Gastrocnemius medialis (tissue), 4 donors: ENCODE data around the gene GPBP1L1. TPM values are rescaled to one million over a fixed set of nuclear protein-coding genes. Genes with fewer than 3 reads are reported as not detected.

Experiments used
- ATAC-seq, 2 donors: fragments of 150-250 bp; one replicate each; pipeline ENCODE4 v1.9.1; 2016
- DNase-seq, 2 donors: peaks; one replicate each; pipeline ENCODE4 v3.0.0-alpha.2; 2019
- H3K27ac ChIP-seq, 4 donors: fragments of 200-600 bp; sonication (generic); 1 replicate in 1 of 4; 2 replicates in 3 of 4; pipeline ENCODE4 v1.5.1; 2016 to 2018; ENCODE audit warnings: mild to moderate bottlenecking in 2 of 4, moderate library complexity in 1 of 4
- H3K27me3 ChIP-seq, 3 donors: fragments of 200-600 bp; sonication (generic) in 2 of 3; 1 replicate in 1 of 3; 2 replicates in 2 of 3; pipeline versions ENCODE4 v1.5.1 to v1.6.0; 2016 to 2019; ENCODE audit warnings: mild to moderate bottlenecking in 1 of 3, moderate library complexity in 1 of 3
- H3K36me3 ChIP-seq, 2 donors: fragments of 200-600 bp; sonication (generic) in 1 of 2; one replicate each; pipeline ENCODE4 v1.5.1; 2017 to 2018
- H3K4me1 ChIP-seq, 2 donors: fragments of 200-600 bp; sonication (generic) in 1 of 2; one replicate each; pipeline ENCODE4 v1.5.1; 2016 to 2017; ENCODE audit warnings: mild to moderate bottlenecking in 2 of 2
- H3K4me3 ChIP-seq, 4 donors: fragments of 200-600 bp; sonication (generic) in 3 of 4; 1 replicate in 1 of 4; 2 replicates in 3 of 4; pipeline ENCODE4 v1.5.1; 2016 to 2019; ENCODE audit warnings: mild to moderate bottlenecking in 2 of 4
- H3K9me3 ChIP-seq, 3 donors: fragments of 200-600 bp; sonication (generic) in 2 of 3; 1 replicate in 1 of 3; 2 replicates in 2 of 3; pipeline ENCODE4 v1.5.1; 2016 to 2019
- POLR2A ChIP-seq, 2 donors: fragments of 450-650 bp; IDR thresholded peaks; one replicate each; pipeline ENCODE4 v1.6.1; 2017; ENCODE audit warnings: antibody characterized with exemption in 2 of 2, mild to moderate bottlenecking in 2 of 2, moderate library complexity in 2 of 2
- in situ Hi-C, 4 donors: fragments of 200-750 bp; cut with MboI; loops; one replicate each; pipeline versions ENCODE4 v1.15.0 to v1.8.0; 2017; ENCODE audit warnings: low sequenced_read_pairs in 4 of 4
- intact Hi-C: fragments of 100-400 bp; cut with DNase I; formaldehyde crosslinking; loops from one replicate; pipeline ENCODE4 v1.15.1; 2023; ENCODE audit warnings: low total_unique reads
- total RNA-seq, 4 donors: library from RNA; depleted of rRNA; stranded (reverse); fragments of >200 nt; gene quantifications; one replicate each; pipeline versions ENCODE4 v1.1.0 to v1.2.3, GENCODE V29; 2016
- TF ChIP-seq, protein P1 (sequence below), 5 experiments: fragments of 450-650 bp in 3 of 5; fragments of 200-600 bp in 2 of 5; sonication (generic) in 2 of 5; IDR thresholded peaks in 4 of 5; conservative IDR thresholded peaks in 1 of 5; 1 replicate in 4 of 5; 2 replicates in 1 of 5; pipeline ENCODE4 v1.5.1; 2016 to 2019; ENCODE audit warnings: antibody characterized with exemption in 5 of 5, mild to moderate bottlenecking in 3 of 5, moderate library complexity in 3 of 5

The GPBP1L1 gene
- total RNA-seq, 4 donors from 2014 or later: 58.5 to 99.5 (median 81.8) TPM

DNA sequence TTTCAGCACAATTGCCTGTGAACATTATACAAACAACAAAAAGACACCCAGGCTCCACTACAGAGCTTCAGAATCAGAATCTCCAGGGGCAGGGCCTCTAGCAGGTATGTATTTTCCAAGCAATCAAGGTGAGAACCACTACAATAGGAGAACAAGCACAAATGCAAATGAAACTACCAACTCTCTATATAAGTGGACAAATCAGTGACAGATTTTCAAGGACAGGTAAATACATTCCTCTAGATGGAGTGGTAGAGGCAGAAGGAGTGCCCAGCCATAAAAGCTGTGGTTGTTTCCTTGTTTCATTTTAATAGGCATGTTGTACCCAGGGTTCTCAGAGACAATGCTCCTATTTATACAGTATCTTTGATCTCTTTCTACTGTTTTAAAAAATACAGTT is 42.4 kb downstream of the GPBP1L1 start:
- TF ChIP-seq, protein P1, sequence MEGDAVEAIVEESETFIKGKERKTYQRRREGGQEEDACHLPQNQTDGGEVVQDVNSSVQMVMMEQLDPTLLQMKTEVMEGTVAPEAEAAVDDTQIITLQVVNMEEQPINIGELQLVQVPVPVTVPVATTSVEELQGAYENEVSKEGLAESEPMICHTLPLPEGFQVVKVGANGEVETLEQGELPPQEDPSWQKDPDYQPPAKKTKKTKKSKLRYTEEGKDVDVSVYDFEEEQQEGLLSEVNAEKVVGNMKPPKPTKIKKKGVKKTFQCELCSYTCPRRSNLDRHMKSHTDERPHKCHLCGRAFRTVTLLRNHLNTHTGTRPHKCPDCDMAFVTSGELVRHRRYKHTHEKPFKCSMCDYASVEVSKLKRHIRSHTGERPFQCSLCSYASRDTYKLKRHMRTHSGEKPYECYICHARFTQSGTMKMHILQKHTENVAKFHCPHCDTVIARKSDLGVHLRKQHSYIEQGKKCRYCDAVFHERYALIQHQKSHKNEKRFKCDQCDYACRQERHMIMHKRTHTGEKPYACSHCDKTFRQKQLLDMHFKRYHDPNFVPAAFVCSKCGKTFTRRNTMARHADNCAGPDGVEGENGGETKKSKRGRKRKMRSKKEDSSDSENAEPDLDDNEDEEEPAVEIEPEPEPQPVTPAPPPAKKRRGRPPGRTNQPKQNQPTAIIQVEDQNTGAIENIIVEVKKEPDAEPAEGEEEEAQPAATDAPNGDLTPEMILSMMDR (IDR thresholded peaks at IDR 0.05 in 4 of 5, conservative IDR thresholded peaks at IDR 0.05 in 1 of 5): no peak
- no peak for TF ChIP-seq POLR2A (IDR thresholded peaks at IDR 0.05)
- no peaks in the 10 kb centered on the region for H3K27me3 ChIP-seq
- H3K4me1 ChIP-seq: no peaks in the 10 kb centered on the region
- in situ Hi-C loops (no loop called here), intact Hi-C loops (no loop called here)
- peak in 1 of 2 donors; percentile 21 for ATAC-seq
- no peak overlapping the region for H3K4me3 ChIP-seq
- peak overlapping the region in 1 of 4 donors; percentile 25 for H3K27ac ChIP-seq
- H3K9me3 ChIP-seq: no peaks in the 10 kb centered on the region
- DNase-seq: no peak
- H3K36me3 ChIP-seq: peaks cover 0 to 44% of the 10 kb centered on the region in 2 donors

DNA sequence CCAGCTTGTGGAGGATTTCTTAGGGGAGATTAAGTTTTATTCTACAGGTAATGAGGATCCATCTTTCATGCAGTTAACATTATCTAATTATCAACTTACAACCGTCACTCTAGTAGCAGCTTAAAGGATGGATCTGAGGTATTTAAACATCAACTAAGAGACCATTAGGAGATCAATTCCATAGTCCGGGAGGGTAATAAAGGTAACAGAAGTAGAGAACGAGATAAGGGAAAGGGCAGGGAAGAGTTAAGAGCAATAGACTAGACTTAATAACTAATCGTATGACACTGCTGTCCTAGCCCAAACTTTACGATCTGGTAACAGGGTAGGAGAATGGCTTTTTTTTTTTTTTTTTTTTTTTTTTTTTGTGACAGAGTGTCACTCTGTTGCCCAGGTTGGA is 43.0 kb downstream of the GPBP1L1 start:
- no peak for ATAC-seq
- Histone ChIP-seq H3K4me3 (no peak overlapping the region), H3K27ac (no peak overlapping the region), H3K36me3 (peaks cover 0 to 44% of the 10 kb centered on the region in 2 donors), H3K4me1 (no peaks in the 10 kb centered on the region), H3K9me3 (no peaks in the 10 kb centered on the region), H3K27me3 (no peaks in the 10 kb centered on the region)
- in situ Hi-C loops (no loop called here), intact Hi-C loops (no loop called here)
- no peak for TF ChIP-seq POLR2A (IDR thresholded peaks at IDR 0.05)
- DNase-seq: no peak

DNA sequence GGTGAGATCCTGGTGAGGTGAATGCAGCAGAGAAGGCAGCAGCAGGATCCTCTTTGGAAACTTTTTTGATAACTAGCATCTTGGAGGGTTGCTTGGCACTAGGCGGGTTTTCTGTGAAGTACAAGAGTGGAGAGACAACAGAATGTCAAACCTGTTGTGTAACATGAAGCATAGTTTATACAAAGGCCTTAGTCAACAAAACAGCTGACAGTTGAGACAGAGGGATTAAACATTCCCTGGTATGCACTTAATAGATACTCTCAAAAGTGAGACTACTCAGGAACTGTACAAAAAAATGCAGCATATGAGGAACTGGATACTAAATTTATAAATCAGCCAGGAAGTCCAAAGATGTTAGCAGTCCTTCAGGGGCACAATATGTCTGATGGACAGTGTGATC is 46.0 kb downstream of the GPBP1L1 start:
- no peak overlapping the region for H3K4me3 ChIP-seq
- in situ Hi-C loops (no loop called here), intact Hi-C loops (no loop called here)
- DNase-seq (no peak), ATAC-seq (no peak)
- no peak overlapping the region for H3K27ac ChIP-seq
- TF ChIP-seq, protein P1 (IDR thresholded peaks at IDR 0.05 in 4 of 5, conservative IDR thresholded peaks at IDR 0.05 in 1 of 5): no peak
- no peak for TF ChIP-seq POLR2A (IDR thresholded peaks at IDR 0.05)
- peaks cover 0 to 60% of the 10 kb centered on the region in 2 donors for H3K36me3 ChIP-seq
- no peaks in the 10 kb centered on the region for H3K4me1 ChIP-seq
- no peaks in the 10 kb centered on the region for H3K9me3 ChIP-seq
- H3K27me3 ChIP-seq: no peaks in the 10 kb centered on the region

DNA sequence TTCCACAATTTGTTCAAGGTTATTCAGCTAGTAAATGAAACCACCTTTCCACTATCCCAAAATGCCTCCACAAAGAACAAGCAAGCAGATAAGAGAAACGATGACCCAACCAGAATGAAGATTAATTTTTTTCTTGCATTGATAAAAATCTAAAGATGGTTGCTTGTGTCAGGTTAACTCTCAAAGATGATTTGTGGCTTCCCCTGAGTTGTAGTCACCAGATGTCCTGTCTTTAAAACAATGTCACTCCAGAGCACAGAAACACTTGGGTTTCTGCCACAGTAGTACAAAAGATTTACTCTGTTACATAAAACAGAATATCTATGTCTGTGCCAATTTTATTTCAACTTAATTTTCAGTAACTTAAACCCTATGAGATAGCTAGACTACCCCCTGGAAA is 51.1 kb downstream of the GPBP1L1 start:
- in situ Hi-C loops (no loop called here), intact Hi-C loops (no loop called here)
- Histone ChIP-seq H3K27me3 (no peaks in the 10 kb centered on the region), H3K36me3 (peaks cover 3 to 86% of the 10 kb centered on the region in 2 donors), H3K9me3 (no peaks in the 10 kb centered on the region), H3K27ac (peak overlapping the region in 2 of 4 donors; percentile 14 to 25), H3K4me1 (no peaks in the 10 kb centered on the region), H3K4me3 (no peak overlapping the region)
- ATAC-seq: no peak
- TF ChIP-seq POLR2A (IDR thresholded peaks at IDR 0.05): no peak
- TF ChIP-seq, protein P1 (IDR thresholded peaks at IDR 0.05 in 4 of 5, conservative IDR thresholded peaks at IDR 0.05 in 1 of 5): no peak
- DNase-seq: no peak

DNA sequence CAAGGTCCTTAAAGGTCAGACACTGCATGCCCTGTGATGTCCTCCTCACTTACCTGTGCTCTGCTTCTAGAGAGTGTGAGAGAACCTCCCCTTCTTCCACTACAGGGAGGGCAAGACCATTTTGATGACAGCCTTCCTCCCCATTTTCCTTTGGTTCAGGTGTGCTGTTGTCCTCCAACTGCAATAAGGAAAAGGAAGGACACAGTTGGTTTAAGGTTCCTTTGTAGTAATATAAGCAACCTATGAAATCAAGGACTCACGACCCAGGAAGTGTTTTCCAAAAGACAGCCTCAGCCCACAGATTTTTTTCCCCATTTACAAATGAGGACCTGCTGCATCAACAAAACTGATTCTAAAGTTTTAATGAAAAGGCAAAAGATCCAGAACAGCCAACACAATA is 55.9 kb downstream of the GPBP1L1 start:
- H3K36me3 ChIP-seq: peaks cover 8 to 97% of the 10 kb centered on the region in 2 donors
- H3K4me1 ChIP-seq: no peaks in the 10 kb centered on the region
- DNase-seq (no peak), ATAC-seq (no peak)
- H3K27me3 ChIP-seq: no peaks in the 10 kb centered on the region
- intact Hi-C loops (no loop called here), in situ Hi-C loops (no loop called here)
- peak overlapping the region in 1 of 4 donors; percentile 21 for H3K27ac ChIP-seq
- H3K4me3 ChIP-seq: no peak overlapping the region
- TF ChIP-seq, protein P1 (IDR thresholded peaks at IDR 0.05 in 4 of 5, conservative IDR thresholded peaks at IDR 0.05 in 1 of 5): no peak
- no peak for TF ChIP-seq POLR2A (IDR thresholded peaks at IDR 0.05)
- no peaks in the 10 kb centered on the region for H3K9me3 ChIP-seq
